Fibroblast of the aortic adventitia (primary cell): ENCODE data around the gene ZFAND3. TPM values are rescaled to one million over a fixed set of nuclear protein-coding genes. Genes with fewer than 3 reads are reported as not detected.

ENCODE experiments used
- DNase-seq: peaks from one replicate; pipeline ENCODE4 v3.0.0-alpha.2; 2010; ENCODE audit warnings: low read depth
- H3K4me3 ChIP-seq: 2 replicates; pipeline ENCODE4 v1.5.1; 2011; ENCODE audit warnings: low read depth, mild to moderate bottlenecking, control low read depth, low read length, moderate library complexity
- CTCF ChIP-seq: IDR thresholded peaks from 2 replicates; pipeline ENCODE4 v1.5.1; 2011; ENCODE audit warnings: mild to moderate bottlenecking, low read length, control low read depth, inconsistent platforms; ENCODE audit not compliant: insufficient read depth
- total RNA-seq: library from RNA; depleted of rRNA; stranded (reverse); fragments of >200 nt; gene quantifications from 2 replicates; pipeline ENCODE4 v1.2.3, GENCODE V29; 2012; ENCODE audit warnings: low replicate concordance

Gene ZFAND3
- total RNA-seq, 1 donor: 31.3 TPM

- DNase-seq: no peak
- H3K4me3 ChIP-seq: no peak overlapping the region
- TF ChIP-seq CTCF: no peak
Measured at GRCh38 chr6:38155144-38155543, 335.6 kb downstream of the ZFAND3 start.

- DNase-seq: no peak
- H3K4me3 ChIP-seq: no peak overlapping the region
- TF ChIP-seq CTCF: no peak
Measured at GRCh38 chr6:38155621-38156204, 336.2 kb downstream of the ZFAND3 start.

GRCh38 chr6:38156818-38157565, 337.5 kb downstream of the ZFAND3 start:
- no peak overlapping the region for H3K4me3 ChIP-seq
- DNase-seq: no peak

GRCh38 chr6:38157905-38158304, 338.4 kb downstream of the ZFAND3 start:
- DNase-seq: no peak
- no peak overlapping the region for H3K4me3 ChIP-seq
- TF ChIP-seq CTCF: no peak

More at GRCh38 chr6:38156818-38157565, 337.5 kb downstream of the ZFAND3 start:
- TF ChIP-seq CTCF: no peak

GRCh38 chr6:38158762-38159350, 339.3 kb downstream of the ZFAND3 start:
- no peak for TF ChIP-seq CTCF
- H3K4me3 ChIP-seq: no peak overlapping the region
- DNase-seq: no peak

- H3K4me3 ChIP-seq: no peak overlapping the region
- DNase-seq: no peak
- TF ChIP-seq CTCF: no peak
Measured at GRCh38 chr6:38159596-38159995, 340.1 kb downstream of the ZFAND3 start.
